ACC112 (cell line): Measurements from ENCODE around the gene ADCY7.

ENCODE experiments used
- H2AFZ ChIP-seq: fragments of 200-600 bp; sonication (generic); one replicate; pipeline ENCODE4 v1.6.0; 2017; ENCODE audit warnings: antibody characterized with exemption, low read length; ENCODE audit not compliant: unreplicated experiment
- H3K27ac ChIP-seq: fragments of 200-600 bp; sonication (generic); 2 replicates; pipeline ENCODE4 v1.5.1; 2014; ENCODE audit warnings: low read depth, mild to moderate bottlenecking, antibody characterized with exemption, low read length, moderate library complexity
- H3K27me3 ChIP-seq: fragments of 200-600 bp; sonication (generic); 2 replicates; pipeline ENCODE4 v1.6.1; 2014; ENCODE audit warnings: mild to moderate bottlenecking, antibody characterized with exemption, low read length, moderate library complexity, mixed read lengths; ENCODE audit not compliant: insufficient read depth
- H3K36me3 ChIP-seq: fragments of 200-600 bp; sonication (generic); 2 replicates; pipeline ENCODE4 v1.6.1; 2016; ENCODE audit warnings: mild to moderate bottlenecking, antibody characterized with exemption, low read length, moderate library complexity, mixed read lengths; ENCODE audit not compliant: insufficient read depth
- H3K4me1 ChIP-seq: fragments of 200-600 bp; sonication (generic); one replicate; pipeline ENCODE4 v1.6.1; 2016; ENCODE audit warnings: low read length, mixed read lengths; ENCODE audit not compliant: insufficient read depth, unreplicated experiment, control insufficient read depth
- H3K4me3 ChIP-seq: fragments of 200-600 bp; sonication (generic); 2 replicates; pipeline ENCODE4 v1.5.1; 2014; ENCODE audit warnings: mild to moderate bottlenecking, low read depth, low read length
- H3K79me2 ChIP-seq: fragments of 200-600 bp; sonication (generic); one replicate; pipeline ENCODE4 v1.6.0; 2016; ENCODE audit warnings: low read length; ENCODE audit not compliant: control insufficient read depth, unreplicated experiment, insufficient read depth

ADCY7 gene

GRCh38 chr16:50251375-50252081 is 14.8 kb upstream of the ADCY7 start:
- Histone ChIP-seq H3K27me3 (no peaks in the 10 kb centered on the region), H3K4me1 (peaks cover 29% of the 10 kb centered on the region), H2AFZ (peak overlapping the region; percentile 28), H3K36me3 (no peaks in the 10 kb centered on the region), H3K79me2 (peaks cover 15% of the 10 kb centered on the region), H3K4me3 (no peak overlapping the region), H3K27ac (peak overlapping the region; percentile 82)

GRCh38 chr16:50252082-50252611 is 14.2 kb upstream of the ADCY7 start:
- Histone ChIP-seq H3K4me1 (peaks cover 26% of the 10 kb centered on the region), H3K27me3 (no peaks in the 10 kb centered on the region), H2AFZ (no peak overlapping the region), H3K36me3 (no peaks in the 10 kb centered on the region), H3K79me2 (peaks cover 9% of the 10 kb centered on the region), H3K27ac (peak overlapping the region; percentile 82), H3K4me3 (no peak overlapping the region)

GRCh38 chr16:50252874-50253513 is 13.4 kb upstream of the ADCY7 start:
- peaks cover 6% of the 10 kb centered on the region for H3K79me2 ChIP-seq
- H3K36me3 ChIP-seq = no peaks in the 10 kb centered on the region
- H3K4me1 ChIP-seq = peaks cover 26% of the 10 kb centered on the region
- no peak overlapping the region for H3K27ac ChIP-seq
- H3K4me3 ChIP-seq = no peak overlapping the region
- no peak overlapping the region for H2AFZ ChIP-seq
- H3K27me3 ChIP-seq = no peaks in the 10 kb centered on the region

GRCh38 chr16:50253514-50253910 is 12.8 kb upstream of the ADCY7 start:
- H2AFZ ChIP-seq = no peak overlapping the region
- no peaks in the 10 kb centered on the region for H3K27me3 ChIP-seq
- peaks cover 26% of the 10 kb centered on the region for H3K4me1 ChIP-seq
- H3K79me2 ChIP-seq = peaks cover 6% of the 10 kb centered on the region
- no peak overlapping the region for H3K4me3 ChIP-seq
- no peak overlapping the region for H3K27ac ChIP-seq
- no peaks in the 10 kb centered on the region for H3K36me3 ChIP-seq

- Histone ChIP-seq H3K79me2 (peaks cover 6% of the 10 kb centered on the region), H3K27me3 (no peaks in the 10 kb centered on the region), H3K4me3 (no peak overlapping the region), H3K36me3 (no peaks in the 10 kb centered on the region), H3K4me1 (peaks cover 32% of the 10 kb centered on the region), H3K27ac (no peak overlapping the region), H2AFZ (no peak overlapping the region)
Measured at GRCh38 chr16:50254072-50254471, 12.3 kb upstream of the ADCY7 start.

- H3K27ac ChIP-seq = no peak overlapping the region
- H3K4me3 ChIP-seq = no peak overlapping the region
- no peak overlapping the region for H2AFZ ChIP-seq
- H3K79me2 ChIP-seq = peaks cover 6% of the 10 kb centered on the region
- no peaks in the 10 kb centered on the region for H3K36me3 ChIP-seq
- H3K27me3 ChIP-seq = no peaks in the 10 kb centered on the region
- H3K4me1 ChIP-seq = peaks cover 41% of the 10 kb centered on the region
Measured at GRCh38 chr16:50255538-50255937, 10.8 kb upstream of the ADCY7 start.

- no peak overlapping the region for H3K4me3 ChIP-seq
- H2AFZ ChIP-seq = no peak overlapping the region
- H3K4me1 ChIP-seq = peaks cover 30% of the 10 kb centered on the region
- H3K27me3 ChIP-seq = no peaks in the 10 kb centered on the region
- H3K27ac ChIP-seq = no peak overlapping the region
- H3K79me2 ChIP-seq = peaks cover 6% of the 10 kb centered on the region
- no peaks in the 10 kb centered on the region for H3K36me3 ChIP-seq
Measured at GRCh38 chr16:50256604-50257003, 9.7 kb upstream of the ADCY7 start.

GRCh38 chr16:50257876-50258275 is 8.5 kb upstream of the ADCY7 start:
- H3K4me1 ChIP-seq = peaks cover 17% of the 10 kb centered on the region
- no peak overlapping the region for H2AFZ ChIP-seq
- no peaks in the 10 kb centered on the region for H3K36me3 ChIP-seq
- no peaks in the 10 kb centered on the region for H3K79me2 ChIP-seq
- no peak overlapping the region for H3K27ac ChIP-seq
- H3K27me3 ChIP-seq = no peaks in the 10 kb centered on the region
- H3K4me3 ChIP-seq = no peak overlapping the region

- H3K27ac ChIP-seq = peak overlapping the region; percentile 41
- no peaks in the 10 kb centered on the region for H3K36me3 ChIP-seq
- no peaks in the 10 kb centered on the region for H3K79me2 ChIP-seq
- H2AFZ ChIP-seq = peak overlapping the region; percentile 72
- peaks cover 21% of the 10 kb centered on the region for H3K4me1 ChIP-seq
- no peaks in the 10 kb centered on the region for H3K27me3 ChIP-seq
- H3K4me3 ChIP-seq = peak overlapping the region; percentile 18; the same call in 1 of the 2 replicates
Measured at GRCh38 chr16:50259334-50260205, 6.8 kb upstream of the ADCY7 start.
